ENCODE data around the gene SNX20.

Gene SNX20

GRCh38 chr16:50657241-50657640, 23.9 kb downstream of the SNX20 start:
- DNase-seq: no peak

- DNase-seq: no peak
Observed at GRCh38 chr16:50655558-50656055, 25.5 kb downstream of the SNX20 start.

- no peak for DNase-seq
Observed at GRCh38 chr16:50653633-50654519, 27.2 kb downstream of the SNX20 start.

- no peak for DNase-seq
Observed at GRCh38 chr16:50652836-50653425, 28.2 kb downstream of the SNX20 start.

GRCh38 chr16:50651835-50652438, 29.2 kb downstream of the SNX20 start:
- DNase-seq: no peak

DNA sequence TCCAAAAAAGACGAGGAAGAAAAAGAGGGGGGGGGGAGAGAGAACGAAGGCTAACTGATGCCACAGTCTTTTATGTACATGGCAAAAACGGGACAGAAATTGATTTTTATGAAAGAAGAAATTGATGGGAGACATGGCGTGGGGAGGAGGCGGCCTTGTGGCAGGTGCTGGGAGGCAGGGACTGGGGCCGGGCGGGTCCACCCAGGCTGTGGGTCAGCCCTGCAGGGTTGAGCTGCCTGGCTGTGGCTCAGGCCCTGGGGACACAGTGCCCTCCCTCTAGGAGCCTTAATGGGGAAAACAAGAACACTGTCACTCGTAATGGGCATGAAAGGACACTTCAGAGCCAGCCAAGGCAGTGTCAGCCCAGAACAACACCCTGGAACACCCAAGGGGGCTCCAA, 34.8 kb downstream of the SNX20 start:
- DNase-seq: no peak

- no peak for DNase-seq
Observed at GRCh38 chr16:50645563-50646220, 35.4 kb downstream of the SNX20 start.

GRCh38 chr16:50644729-50645128, 36.4 kb downstream of the SNX20 start:
- peak; percentile 47 to 48 for DNase-seq

- DNase-seq: no peak
Observed at GRCh38 chr16:50644245-50644644, 36.9 kb downstream of the SNX20 start.

GRCh38 chr16:50643192-50643591, 37.9 kb downstream of the SNX20 start:
- no peak for DNase-seq

- no peak for DNase-seq
Observed at GRCh38 chr16:50642349-50642748, 38.8 kb downstream of the SNX20 start.

DNA sequence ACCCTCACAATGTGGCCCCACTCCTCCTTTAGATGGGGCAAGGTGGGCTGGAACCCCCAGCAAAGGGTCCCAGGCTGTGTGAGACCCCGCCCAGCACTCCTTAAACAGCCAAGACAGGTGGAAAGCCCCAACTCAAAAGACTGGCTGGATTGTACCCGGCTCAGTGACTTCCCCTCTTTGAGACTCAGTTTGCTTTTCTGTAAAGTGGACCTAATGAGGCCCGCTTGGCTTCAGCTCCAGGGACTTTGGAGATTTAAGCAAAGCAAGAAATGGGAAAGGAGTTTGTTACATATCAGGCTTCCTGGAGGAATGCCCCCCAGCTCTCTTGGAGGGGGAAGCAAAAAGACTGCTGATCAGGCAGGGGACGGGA, 39.3 kb downstream of the SNX20 start:
- no peak for DNase-seq

- DNase-seq: no peak
Observed at GRCh38 chr16:50640919-50641817, 39.9 kb downstream of the SNX20 start.

- no peak for DNase-seq
Observed at GRCh38 chr16:50640391-50640790, 40.7 kb downstream of the SNX20 start.

GRCh38 chr16:50638816-50639670, 42.1 kb downstream of the SNX20 start:
- DNase-seq: no peak

GRCh38 chr16:50637716-50638602, 43.2 kb downstream of the SNX20 start:
- no peak for DNase-seq

DNA sequence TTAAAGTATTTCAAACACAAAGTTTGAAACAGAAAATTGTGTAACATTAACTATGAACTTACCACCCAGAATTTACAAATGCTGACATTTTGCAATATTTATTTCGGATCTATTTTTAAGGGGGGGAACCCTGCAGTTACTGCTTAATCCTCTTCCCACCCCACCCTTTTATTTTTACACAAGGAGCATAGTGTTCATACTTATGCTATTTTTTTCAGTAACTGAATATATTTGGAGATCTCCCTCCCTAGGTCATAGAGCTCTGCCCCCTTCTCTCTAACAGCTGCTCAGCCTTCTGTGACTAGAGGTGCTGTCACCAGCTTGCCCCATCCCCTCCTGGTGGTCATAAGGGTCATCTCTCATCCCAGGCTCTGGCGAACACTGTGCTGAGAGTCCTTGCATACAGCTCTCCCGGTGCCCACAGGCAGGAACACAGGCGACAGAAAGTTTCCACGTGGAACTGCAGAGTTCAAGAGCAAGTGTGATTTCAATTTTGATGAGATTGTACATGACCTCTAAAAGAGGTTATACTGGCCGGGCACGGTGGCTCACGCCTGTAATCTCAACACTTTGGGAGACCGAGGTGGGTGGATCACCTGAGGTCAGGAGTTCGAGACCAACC, 44.2 kb downstream of the SNX20 start:
- no peak for DNase-seq

GRCh38 chr16:50635505-50636392, 45.4 kb downstream of the SNX20 start:
- peak; percentile 14 to 18 for DNase-seq

DNA sequence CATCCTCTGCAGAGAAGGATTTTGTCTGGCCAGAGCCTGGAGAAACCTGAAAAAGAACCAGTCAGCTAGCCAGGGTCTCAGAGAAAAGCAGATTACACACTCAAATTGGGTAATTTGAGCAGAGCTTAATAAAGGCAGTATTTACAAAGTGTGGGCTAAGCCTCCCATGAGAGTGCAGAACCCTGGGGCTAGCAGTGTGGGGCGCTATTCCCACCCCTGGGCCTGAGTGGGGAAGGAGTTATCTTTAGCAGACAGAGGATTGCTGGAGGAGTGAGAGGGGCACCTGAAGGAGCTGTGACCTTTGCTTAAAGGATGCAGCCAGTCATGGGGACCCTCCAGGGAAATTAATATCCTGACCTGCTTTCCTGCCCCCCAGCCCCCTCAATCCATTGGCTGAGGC, 46.2 kb downstream of the SNX20 start:
- DNase-seq: no peak

Measured in CD4-positive, alpha-beta T cell treated with Interleukin-4 for 1 hour (primary cell).